Fibroblast of peridontal ligament (primary cell): ENCODE results near the gene NDUFA12.

Source experiments
- DNase-seq: peaks from one replicate; pipeline ENCODE4 v3.0.0-alpha.2; 2010; ENCODE audit errors: extremely low read depth

The NDUFA12 gene

DNA sequence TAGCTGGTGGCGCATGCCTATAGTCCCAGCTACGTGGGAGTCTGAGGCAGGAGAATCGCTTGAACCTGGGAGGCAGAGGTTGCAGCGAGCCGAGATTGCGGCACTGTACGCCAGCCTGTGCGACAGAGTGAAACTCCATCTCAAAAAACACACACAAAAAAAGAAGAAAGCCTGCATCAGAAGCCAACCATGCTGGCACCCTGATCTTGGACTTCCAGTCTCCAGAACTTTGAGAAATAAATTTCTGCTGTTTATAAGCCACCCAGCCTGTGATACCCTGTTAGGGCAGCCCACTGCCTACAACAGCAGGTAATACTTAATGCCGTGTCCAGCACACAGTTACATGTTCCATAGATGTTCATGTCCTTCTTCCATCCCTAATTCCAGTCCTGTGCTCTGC is 62.7 kb downstream of the NDUFA12 start:
- DNase-seq: no peak

DNA sequence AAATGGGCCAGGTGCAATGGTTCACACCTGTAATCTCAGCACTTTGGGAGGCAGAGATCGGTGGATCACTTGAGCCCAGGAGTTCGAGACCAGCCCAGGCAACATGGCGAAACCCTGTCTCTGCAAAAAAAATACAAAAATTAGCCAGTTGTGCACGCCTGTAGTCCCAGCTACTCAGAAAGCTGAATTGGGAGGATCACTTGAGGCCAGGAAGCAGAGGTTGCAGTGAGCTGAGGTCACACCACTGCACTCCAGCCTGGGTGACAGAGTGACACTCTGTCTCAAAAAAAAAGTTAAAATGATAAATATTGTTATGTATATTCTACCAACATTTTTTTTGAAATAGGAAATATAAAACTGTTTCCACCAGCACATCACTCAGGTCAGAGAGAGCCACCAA is 64.9 kb downstream of the NDUFA12 start:
- no peak for DNase-seq

DNA sequence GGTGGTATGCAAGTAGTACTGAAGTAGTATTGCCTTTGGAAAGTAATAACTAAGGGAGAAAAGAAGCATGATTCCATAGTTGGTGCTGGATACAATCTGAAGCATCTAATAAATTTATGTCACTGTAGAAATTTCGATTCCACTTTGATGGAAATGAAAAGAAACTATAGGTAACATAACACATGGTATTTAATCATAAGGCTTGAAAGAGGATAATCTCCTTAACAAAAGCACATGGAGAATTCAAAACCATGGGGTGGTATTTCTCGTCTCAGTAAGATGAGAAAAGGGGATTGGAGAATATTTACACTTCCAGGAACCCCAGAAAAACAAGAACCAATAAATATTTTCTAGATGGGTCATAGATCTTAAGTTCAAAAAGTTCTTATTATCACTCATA is 72.7 kb downstream of the NDUFA12 start:
- DNase-seq: no peak

DNA sequence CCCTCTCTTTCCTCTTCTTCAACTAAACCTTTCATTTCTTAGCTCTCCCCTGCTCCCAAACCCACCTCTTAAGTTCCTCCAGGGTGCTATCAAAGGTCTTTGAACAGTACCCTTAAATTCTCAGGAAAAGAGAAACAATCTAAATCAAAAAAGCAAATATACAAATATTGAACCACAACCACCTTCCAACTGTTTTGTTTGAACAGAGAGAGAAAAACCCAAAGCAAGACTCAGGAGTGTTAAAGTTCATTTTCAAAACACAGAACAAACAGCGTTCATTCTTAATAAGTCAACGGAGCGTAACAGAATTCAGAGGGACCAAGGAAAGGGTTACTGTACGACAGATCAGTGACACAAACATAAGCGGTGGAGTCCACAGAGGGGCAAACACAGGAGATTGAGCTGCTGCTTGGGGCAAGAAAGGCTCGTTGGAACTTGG is 73.3 kb downstream of the NDUFA12 start:
- DNase-seq: no peak

DNA sequence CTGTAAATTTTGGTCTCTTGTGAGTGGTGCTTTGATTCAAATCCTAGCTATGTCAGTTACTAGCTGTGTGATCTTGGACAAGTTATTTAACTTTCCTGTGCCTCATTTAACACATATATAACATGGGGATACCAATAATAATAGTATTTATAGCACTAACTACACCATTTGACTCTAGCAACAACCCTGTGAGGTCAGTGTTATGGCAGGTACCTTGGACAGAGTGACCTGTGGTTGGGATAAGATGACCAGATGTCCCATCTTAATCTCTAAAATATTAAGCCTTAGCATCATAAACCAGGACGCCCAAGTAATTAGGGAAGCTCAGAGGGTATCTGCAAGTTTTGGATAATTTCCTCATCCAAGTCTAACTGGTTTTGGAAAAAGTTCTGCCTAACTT is 73.7 kb downstream of the NDUFA12 start:
- DNase-seq: no peak

DNA sequence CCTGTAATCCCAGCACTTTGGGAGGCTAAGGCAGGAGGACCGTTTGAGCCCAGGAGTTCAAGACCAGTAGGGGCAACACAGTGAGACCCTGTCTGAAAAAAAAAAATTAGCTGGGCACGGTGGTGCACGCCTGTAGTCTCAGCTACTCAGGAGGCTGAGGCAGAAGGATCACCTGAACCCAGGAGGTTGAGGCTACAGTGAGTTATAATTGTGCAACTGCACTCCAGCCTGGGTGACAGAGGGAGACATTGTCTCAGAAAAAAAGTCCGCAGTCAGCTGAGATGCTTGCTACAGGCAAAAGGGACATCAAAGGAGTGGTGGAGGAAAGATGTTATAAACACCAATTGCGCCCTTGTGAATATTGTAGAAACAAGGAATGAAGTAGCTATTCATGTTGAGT is 77.8 kb downstream of the NDUFA12 start:
- DNase-seq: no peak

DNA sequence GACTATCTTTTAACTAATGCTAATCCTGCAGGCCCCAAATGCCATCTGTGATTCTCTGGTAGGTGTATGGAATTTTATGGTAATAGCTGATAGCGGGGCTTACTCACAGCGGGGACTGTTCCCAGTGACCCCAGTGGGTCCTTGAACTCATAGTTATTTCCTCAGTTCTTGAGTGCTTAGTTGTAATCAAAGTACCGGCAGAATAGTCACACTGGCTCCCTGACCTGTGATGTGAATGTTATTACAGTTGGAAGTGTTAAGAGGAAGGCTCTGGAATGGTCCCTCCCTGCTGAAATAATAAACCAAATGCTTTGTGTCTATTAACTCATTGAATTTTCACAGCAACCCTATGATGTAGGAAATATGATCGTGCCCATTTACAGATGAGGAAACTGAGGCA is 78.3 kb downstream of the NDUFA12 start:
- no peak for DNase-seq

DNA sequence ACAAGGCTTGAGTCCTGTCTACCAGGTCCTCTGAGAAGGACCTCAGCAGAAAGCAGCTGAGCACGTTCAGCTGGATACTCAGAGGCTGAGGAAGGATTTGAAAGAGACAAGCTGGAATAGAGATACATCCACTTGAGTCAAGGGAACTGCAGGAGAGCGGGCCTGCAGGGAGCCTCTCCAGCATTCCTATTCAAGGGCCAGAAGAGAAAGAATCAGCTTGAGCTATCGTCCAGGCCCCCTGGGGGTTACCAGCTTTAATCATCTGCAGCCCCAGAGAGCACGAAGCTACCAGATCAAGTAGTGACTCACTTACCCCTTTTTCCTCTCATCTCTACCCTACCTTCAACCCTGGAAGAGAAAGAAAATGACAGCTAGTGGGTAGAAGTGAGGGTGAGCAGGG is 80.9 kb downstream of the NDUFA12 start:
- peak; percentile 9 for DNase-seq
